ENCODE results near the gene AHNAK2.
"Not testable (repeated sequence)": the region's sequence is repeated elsewhere in the genome, so short reads cannot be mapped to it uniquely, and the experiment has no call there.

Gene AHNAK2

DNA sequence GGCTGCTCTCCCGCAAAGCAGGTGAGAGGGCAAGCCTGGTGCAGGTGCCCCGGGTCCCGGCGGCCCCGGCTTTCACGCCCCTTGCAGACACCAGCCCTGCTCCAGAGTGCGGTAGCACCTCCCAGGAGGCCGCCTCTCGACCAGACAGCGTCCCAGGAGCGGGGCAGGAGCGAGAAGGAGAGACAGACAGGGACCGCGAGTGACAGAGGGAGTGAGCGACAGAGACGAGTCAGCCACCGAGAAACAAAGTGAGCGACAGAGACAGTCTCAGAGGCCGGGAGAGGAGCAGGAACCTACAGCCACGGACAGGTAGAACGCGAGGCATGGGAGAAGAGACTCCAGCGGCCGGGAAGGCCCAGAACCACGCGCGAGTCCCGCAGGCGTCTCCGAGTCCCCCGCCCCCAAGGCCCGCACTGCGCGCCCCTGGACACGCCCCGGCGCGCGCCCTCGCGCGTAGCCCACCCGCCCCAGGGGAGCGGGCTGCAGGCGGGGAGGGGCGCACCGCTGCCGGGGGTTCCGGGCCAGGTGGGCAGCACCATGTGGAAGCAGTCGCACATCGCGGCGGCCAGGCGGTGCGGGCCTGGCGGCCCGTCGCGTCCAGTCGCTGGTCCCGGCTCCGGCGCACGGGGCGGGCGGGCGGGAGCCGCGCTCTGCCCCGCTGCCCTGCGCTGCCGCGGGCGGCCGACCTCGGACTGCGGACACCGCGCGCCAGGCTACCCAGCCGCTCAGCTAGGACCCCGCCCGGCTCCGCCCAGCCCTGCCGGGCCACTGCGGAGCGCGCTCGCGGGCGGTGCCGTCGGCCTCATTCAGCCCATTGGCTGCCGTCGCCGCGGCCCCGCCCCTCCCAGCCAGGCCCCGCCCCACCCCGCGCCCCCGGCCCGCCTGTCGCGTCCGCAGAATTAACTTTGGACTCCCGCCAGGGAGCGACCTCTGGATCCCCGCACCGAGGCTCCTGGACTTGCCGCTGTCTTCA is at the start of gene AHNAK2:
TSS of gene AHNAK2 (minus strand) at position 694 of the 973 bp plus-strand sequence. CDS start at position 557, 137 bp downstream.
- TF ChIP-seq, protein P1, sequence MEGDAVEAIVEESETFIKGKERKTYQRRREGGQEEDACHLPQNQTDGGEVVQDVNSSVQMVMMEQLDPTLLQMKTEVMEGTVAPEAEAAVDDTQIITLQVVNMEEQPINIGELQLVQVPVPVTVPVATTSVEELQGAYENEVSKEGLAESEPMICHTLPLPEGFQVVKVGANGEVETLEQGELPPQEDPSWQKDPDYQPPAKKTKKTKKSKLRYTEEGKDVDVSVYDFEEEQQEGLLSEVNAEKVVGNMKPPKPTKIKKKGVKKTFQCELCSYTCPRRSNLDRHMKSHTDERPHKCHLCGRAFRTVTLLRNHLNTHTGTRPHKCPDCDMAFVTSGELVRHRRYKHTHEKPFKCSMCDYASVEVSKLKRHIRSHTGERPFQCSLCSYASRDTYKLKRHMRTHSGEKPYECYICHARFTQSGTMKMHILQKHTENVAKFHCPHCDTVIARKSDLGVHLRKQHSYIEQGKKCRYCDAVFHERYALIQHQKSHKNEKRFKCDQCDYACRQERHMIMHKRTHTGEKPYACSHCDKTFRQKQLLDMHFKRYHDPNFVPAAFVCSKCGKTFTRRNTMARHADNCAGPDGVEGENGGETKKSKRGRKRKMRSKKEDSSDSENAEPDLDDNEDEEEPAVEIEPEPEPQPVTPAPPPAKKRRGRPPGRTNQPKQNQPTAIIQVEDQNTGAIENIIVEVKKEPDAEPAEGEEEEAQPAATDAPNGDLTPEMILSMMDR (IDR thresholded peaks at IDR 0.05; ENCODE audit: borderline replicate concordance, control extremely low read depth, extremely low read depth, insufficient read depth, missing control alignments): no peak
- in situ Hi-C loops (cut with MboI; ENCODE audit: low sequenced_read_pairs, unreplicated experiment): no loop called here
- peak; percentile 76 for DNase-seq (ENCODE audit: low spot score)

DNA sequence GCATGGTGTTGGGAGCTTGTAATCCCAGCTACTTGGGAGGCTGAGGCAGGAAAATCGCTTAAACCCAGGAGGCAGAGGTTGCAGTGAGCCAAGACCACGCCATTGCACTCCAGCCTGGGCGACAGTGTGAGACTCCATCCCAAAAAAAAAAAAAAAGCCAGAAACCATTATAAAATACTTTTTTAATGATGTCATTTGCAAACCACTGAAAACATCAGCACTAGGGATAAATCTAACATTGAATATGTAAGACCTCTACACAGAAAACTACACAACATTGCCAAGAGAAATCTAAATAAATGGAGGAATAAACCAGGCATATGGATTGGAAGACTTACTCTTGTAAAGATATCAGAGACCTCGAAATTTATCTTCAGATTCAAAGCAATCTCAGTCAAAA is 49.5 kb upstream of the AHNAK2 start:
- in situ Hi-C loops (cut with MboI; ENCODE audit: low sequenced_read_pairs, unreplicated experiment); DNase-seq (ENCODE audit: low spot score): not testable (repeated sequence)

DNA sequence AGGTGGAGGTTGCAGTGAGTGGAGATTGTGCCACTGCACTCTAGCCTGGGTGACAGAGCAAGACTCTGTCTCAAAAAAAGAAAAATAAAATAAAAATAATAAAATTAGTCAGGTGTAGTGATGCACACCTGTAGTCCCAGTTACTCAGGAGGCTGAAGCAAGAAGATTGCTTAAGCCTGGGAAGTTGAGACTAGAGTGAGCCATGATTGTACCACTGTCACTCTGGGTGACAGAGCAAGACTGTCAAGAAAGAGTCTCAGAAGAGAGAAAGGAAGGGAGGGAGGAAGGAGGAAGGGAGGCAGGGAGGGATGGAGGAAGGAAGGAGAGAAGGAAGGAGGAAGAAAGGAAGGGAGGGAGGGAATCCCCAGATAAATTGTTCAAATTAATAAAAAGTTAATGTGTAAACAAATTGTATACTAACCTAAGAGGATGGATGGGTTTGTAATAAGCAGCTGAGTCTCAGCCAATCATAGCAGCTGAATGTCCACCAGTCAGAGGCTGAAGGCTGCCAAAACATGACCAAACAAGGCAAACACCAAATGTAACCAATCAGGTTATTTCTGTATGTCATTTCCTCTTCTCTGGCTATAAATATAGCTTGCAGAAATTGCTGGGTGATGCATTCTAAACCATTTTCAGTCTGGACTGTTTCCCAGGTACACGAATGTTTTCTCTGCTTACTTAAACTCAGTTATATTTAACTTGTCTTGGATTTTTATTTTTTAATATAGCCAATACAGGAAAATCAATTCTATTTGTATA is 48.8 kb upstream of the AHNAK2 start:
- TF ChIP-seq, protein P1 (IDR thresholded peaks at IDR 0.05; ENCODE audit: borderline replicate concordance, control extremely low read depth, extremely low read depth, insufficient read depth, missing control alignments): no peak
- DNase-seq (ENCODE audit: low spot score): no peak
- in situ Hi-C loops (cut with MboI; ENCODE audit: low sequenced_read_pairs, unreplicated experiment): no loop called here

DNA sequence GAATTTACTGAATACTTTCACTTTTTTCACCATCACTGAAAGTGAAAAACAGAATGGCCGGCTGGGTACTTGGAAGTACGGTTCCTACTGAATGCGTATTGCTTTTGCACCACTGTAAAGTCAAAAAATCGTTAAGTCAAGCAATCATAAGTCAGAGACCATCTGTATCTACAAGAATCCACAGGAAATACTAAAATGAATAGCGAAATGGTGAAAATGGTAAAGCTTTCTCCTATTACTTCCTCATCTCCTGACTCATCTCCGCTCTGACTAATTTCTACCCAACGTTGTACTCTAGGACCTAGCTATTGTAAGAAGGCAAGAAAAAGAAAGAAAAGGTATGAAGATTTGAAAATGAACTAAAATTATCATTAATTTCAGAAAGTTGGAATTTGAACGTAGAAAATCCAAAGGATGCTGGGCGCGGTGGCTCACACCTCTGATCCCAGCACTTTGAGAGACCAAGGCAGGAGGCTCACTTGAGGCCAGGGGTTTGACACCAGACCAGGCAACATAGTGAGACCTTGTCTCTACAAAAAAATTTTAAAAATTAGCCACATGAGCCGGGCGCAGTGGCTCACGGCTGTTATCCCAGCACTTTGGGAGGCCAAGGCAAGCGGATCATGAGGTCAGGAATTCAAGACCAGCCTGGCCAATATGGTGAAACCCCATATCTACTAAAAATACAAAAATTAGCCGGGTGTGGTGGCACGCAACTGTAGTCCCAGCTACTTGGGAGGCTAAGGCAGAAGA is 48.0 kb upstream of the AHNAK2 start:
- TF ChIP-seq, protein P1 (IDR thresholded peaks at IDR 0.05; ENCODE audit: borderline replicate concordance, control extremely low read depth, extremely low read depth, insufficient read depth, missing control alignments): no peak
- in situ Hi-C loops (cut with MboI; ENCODE audit: low sequenced_read_pairs, unreplicated experiment): no loop called here
- peak; percentile 68 for DNase-seq (ENCODE audit: low spot score)

DNA sequence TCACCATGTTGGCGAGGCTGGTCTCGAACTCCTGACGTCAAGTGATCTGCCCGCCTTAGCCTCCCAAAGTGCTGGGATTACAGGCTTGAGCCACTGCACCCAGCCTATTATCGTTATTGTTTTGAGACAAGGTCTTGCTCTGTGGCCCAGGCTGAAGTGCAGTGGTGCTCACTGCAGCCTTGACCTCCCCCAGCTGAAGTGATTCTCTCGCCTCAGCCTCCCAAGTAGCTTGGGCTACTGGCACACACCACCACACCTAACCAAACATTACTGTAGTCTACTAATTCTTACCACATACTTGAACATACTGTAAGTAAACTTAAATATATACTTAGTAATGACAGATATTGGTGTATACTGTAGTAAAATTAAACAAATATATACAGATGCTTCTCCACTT is 47.3 kb upstream of the AHNAK2 start:
- in situ Hi-C loops (cut with MboI; ENCODE audit: low sequenced_read_pairs, unreplicated experiment): no loop called here
- TF ChIP-seq, protein P1 (IDR thresholded peaks at IDR 0.05; ENCODE audit: borderline replicate concordance, control extremely low read depth, extremely low read depth, insufficient read depth, missing control alignments): no peak
- DNase-seq (ENCODE audit: low spot score): no peak

DNA sequence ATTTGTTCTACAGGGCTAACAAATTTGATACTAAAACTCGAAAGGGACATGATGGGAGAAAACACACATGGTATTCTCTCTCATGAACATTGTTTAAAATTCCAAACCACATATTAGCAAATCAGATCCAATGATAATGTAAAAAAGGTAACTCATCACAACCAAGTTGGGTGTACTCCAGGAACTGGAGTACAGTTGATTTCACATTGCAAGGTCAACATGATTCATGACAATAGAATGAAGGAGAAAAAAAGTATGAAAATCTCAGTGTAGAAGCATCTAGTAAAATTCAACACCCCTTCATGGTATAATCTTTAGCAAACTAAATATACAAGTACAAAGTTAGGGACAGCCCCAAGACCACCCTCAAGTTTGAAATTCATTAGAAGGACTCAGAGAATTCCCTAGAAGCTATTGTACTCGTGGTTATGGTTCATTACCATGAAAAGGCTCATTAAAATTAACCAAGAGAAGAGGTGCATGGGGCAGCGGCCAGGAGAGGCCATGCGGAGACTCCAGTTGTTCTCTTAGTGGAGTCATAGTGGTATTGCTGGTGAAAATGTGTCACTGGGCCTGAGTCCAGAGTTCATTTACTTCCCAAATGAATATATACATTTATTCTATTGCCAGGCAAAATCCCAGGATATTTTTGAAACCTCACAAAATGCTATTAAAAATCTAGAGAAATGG is 45.8 kb upstream of the AHNAK2 start:
- TF ChIP-seq, protein P1 (IDR thresholded peaks at IDR 0.05; ENCODE audit: borderline replicate concordance, control extremely low read depth, extremely low read depth, insufficient read depth, missing control alignments): no peak
- in situ Hi-C loops (cut with MboI; ENCODE audit: low sequenced_read_pairs, unreplicated experiment): no loop called here
- no peak for DNase-seq (ENCODE audit: low spot score)

Measured in GM13976 (cell line).